ENCODE data around the gene LIPG.

The LIPG gene

DNA sequence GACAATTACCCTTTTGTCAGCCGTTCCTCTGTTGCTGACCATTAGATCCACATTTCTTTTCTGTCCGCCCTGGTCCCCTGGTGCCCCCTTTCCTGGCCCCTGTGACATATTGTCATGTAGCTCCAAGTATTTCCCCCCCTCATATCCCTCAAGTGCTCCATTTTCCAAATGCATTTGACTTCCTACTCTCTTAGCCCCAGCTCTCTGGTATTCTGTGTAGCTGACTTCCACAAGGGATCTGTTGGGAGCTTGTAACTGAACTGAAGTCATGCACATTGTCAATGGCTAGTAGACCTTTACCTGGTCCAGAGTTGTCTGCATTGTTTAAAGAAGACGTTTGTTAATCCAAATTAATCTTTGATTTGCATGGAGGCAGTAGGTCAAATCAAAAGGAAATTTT, 34.8 kb downstream of the LIPG start:
- in situ Hi-C loops (cut with MboI; ENCODE audit: low pct_unique_long_range_greater_than_20kb, low sequenced_read_pairs): no loop called here

GRCh38 chr18:49597157-49597931, 35.5 kb downstream of the LIPG start:
- in situ Hi-C loops (cut with MboI; ENCODE audit: low pct_unique_long_range_greater_than_20kb, low sequenced_read_pairs): no loop called here
- no peak for DNase-seq

More for the DNA sequence above, 34.8 kb downstream of the LIPG start:
- no peak for DNase-seq

GRCh38 chr18:49601211-49601610, 39.4 kb downstream of the LIPG start:
- no peak for DNase-seq
- in situ Hi-C loops (cut with MboI; ENCODE audit: low pct_unique_long_range_greater_than_20kb, low sequenced_read_pairs): no loop called here

DNA sequence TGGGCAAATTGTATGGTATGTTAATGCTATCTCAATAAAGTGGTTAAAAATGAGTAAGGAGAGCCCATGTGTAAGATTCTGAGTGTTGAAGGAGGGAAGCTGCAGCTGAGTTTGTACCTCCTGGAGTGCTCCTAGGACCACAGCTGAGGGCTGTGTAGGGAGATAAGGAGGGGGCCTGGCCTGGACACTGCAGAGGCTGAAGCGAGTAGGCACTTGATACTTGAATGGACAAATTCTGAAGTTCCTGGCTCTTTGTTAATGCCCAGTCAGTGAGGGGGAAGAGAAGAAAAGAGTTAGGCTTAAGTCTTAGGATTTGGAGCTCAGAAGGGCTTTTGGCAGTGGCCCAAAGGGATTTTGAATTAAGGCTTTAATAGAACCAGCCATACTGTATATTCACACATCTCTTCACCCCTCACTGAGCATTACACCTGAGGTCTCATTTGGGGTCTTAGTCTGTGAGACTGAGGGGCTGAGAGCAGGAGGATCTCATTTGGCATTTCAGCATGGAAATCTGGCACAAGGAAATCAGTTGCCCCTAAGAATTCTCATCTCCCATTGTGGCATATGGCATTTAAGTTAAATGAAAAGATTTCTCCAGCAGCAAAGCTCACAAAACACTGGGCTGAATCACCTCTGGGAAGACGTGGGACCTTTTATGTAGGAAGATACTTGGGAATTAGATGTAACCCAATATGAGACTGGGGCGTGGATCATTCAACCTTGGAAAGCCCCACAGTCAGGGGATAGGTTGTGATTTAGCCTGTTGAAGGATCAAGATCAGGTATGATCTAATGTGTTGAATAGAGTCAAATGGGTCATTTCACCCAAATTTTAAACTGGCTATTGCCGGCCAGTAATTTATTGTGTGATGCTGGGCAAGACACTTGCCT, 46.8 kb downstream of the LIPG start:
- in situ Hi-C loops (cut with MboI; ENCODE audit: low pct_unique_long_range_greater_than_20kb, low sequenced_read_pairs): no loop called here
- no peak for DNase-seq

DNA sequence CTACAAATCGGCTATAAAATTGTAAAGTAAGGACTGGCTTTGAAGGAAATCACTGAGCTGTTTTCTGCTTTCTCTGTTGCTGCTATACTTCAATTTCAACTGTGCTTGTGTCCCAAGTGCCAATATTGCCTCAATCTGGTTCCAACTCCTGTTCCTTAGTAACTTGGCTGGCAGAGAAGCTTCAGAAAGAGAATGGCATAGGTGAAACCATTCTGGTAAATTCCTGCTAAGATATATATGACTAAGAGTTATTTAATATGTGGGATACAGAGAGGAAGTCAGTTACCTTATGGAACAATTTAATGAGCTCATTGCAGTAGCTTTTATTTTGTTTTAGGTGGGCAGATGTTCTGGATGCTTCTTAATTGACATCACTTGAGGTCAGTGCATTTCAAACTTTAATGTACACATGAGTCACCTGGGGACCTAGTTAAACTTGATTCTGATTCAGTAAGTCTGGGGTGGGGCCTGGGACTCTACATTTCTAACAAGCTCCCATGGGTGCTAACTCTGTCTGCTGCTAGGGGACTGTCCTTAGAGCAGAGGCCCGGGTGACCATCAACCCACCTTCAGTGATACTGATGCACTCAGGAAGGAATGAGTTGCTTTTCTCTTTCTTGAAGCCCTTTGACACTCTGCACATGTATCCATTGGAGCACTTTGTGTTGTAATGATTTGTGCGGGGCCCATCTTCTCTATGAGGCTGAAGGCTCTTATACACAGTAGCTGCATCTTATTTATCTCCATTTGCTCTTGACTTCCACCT, 47.6 kb downstream of the LIPG start:
- in situ Hi-C loops (cut with MboI; ENCODE audit: low pct_unique_long_range_greater_than_20kb, low sequenced_read_pairs): no loop called here
- DNase-seq: no peak

DNA sequence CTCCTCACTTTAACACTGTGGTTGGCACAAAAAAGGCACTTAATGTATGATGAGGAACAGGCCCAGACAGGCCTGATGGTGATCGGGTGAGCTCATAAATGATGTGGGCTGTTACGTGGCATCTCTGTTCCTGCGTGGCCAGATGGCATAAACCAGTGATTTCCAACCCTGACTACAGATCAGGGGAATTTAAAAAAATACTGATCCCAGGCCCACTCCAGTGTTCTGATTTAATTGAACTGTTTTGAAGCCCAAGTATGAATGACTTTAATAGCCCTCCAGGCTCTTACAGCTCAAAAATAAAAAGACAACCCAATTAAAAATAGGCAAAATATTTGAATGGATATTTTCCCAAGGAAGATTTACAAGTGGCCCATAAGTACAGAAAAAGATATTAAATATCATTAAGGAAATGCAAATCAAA, 48.2 kb downstream of the LIPG start:
- in situ Hi-C loops (cut with MboI; ENCODE audit: low pct_unique_long_range_greater_than_20kb, low sequenced_read_pairs): no loop called here
- DNase-seq: no peak

GRCh38 chr18:49611316-49611715, 49.5 kb downstream of the LIPG start:
- in situ Hi-C loops (cut with MboI; ENCODE audit: low pct_unique_long_range_greater_than_20kb, low sequenced_read_pairs): no loop called here
- no peak for DNase-seq

DNA sequence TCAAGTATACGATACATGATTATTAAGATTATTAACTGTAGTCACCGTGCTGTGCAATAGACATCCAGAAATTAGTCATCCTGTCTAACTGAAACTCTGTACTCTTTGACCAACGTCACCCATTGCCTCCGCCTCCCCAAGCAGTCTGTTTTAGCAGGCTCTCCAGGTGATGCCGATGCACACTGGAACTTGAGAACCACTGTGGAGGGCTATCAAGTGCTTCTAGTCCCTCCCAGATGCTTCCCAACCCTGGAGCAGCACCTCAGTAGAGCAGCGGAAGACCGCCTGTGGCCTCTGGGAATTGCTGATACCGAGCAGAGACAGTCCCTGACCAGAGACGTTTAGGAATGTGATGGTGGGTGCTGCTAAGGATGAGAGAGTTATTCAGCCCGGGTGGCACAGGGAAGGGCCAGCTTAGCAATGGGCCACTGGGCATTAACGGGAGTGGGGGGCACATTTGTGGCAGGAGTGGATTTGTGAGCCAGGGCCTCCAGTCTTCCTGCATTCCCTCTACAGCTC, 50.7 kb downstream of the LIPG start:
- no peak for DNase-seq
- in situ Hi-C loops (cut with MboI; ENCODE audit: low pct_unique_long_range_greater_than_20kb, low sequenced_read_pairs): no loop called here

- in situ Hi-C loops (cut with MboI; ENCODE audit: low pct_unique_long_range_greater_than_20kb, low sequenced_read_pairs): no loop called here
- no peak for DNase-seq
Observed at GRCh38 chr18:49613141-49613640, 51.3 kb downstream of the LIPG start.

GRCh38 chr18:49613641-49614151, 51.8 kb downstream of the LIPG start:
- in situ Hi-C loops (cut with MboI; ENCODE audit: low pct_unique_long_range_greater_than_20kb, low sequenced_read_pairs): no loop called here
- no peak for DNase-seq

GRCh38 chr18:49616618-49617328, 54.9 kb downstream of the LIPG start:
- in situ Hi-C loops (cut with MboI; ENCODE audit: low pct_unique_long_range_greater_than_20kb, low sequenced_read_pairs): no loop called here
- DNase-seq: no peak

GRCh38 chr18:49617329-49617695, 55.5 kb downstream of the LIPG start:
- in situ Hi-C loops (cut with MboI; ENCODE audit: low pct_unique_long_range_greater_than_20kb, low sequenced_read_pairs): no loop called here

GRCh38 chr18:49617865-49618264, 56.0 kb downstream of the LIPG start:
- DNase-seq: no peak
- in situ Hi-C loops (cut with MboI; ENCODE audit: low pct_unique_long_range_greater_than_20kb, low sequenced_read_pairs): no loop called here

More at GRCh38 chr18:49617329-49617695, 55.5 kb downstream of the LIPG start:
- DNase-seq: no peak

- in situ Hi-C loops (cut with MboI; ENCODE audit: low pct_unique_long_range_greater_than_20kb, low sequenced_read_pairs): no loop called here
- no peak for DNase-seq
Observed at GRCh38 chr18:49618742-49619681, 57.2 kb downstream of the LIPG start.

DNA sequence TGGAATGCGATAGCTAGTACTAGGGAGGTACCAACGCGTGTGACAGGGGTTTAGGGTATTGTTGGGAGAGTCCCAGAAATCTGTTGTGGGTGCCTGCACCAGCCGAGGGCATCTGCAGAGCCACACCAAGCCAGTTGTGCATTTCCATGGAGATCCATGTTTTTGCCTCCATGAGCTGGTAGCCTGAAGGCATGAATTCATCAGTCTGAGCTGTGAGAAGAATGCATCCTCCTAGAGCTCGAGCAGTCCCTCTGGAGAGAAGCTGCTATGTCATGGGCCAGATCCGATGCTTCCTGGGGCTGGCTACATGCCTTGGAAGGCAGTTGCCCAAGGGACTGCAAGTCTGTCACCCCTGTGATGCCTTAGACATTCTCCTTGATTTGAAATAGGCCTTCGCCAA, 57.9 kb downstream of the LIPG start:
- in situ Hi-C loops (cut with MboI; ENCODE audit: low pct_unique_long_range_greater_than_20kb, low sequenced_read_pairs): no loop called here

GRCh38 chr18:49621301-49621700, 59.4 kb downstream of the LIPG start:
- DNase-seq: no peak
- in situ Hi-C loops (cut with MboI; ENCODE audit: low pct_unique_long_range_greater_than_20kb, low sequenced_read_pairs): no loop called here

More for the DNA sequence above, 57.9 kb downstream of the LIPG start:
- DNase-seq: no peak

- DNase-seq: no peak
- in situ Hi-C loops (cut with MboI; ENCODE audit: low pct_unique_long_range_greater_than_20kb, low sequenced_read_pairs): no loop called here
Observed at GRCh38 chr18:49621717-49622351, 60.0 kb downstream of the LIPG start.
